ENCODE measurements around the gene LYPD5.

Gene LYPD5

DNA sequence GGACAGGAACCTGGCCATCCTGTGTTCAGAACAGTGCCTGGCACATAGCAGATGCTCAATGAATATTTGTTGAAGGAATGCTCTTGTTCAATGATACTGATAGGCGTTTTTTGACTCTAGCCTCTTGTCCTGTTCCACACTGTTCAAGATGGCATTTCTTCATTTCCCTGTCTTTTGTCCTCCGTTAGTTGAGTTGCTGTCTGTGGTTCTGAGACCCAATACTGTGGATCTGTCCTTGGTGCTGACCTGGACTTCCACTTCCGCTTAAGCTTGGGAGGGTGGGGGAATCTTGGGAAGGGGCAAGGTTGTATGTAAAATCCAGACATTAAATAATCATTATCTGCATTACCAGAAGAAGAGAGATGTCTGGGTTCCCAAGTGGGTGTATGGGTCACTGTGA, 13.2 kb downstream of the LYPD5 start:
- H3K9me3 Mint-ChIP-seq: no peaks in the 10 kb centered on the region
- no peak overlapping the region for H3K4me3 Mint-ChIP-seq
- H3K27me3 Mint-ChIP-seq (ENCODE audit: low read depth): peaks cover 29% of the 10 kb centered on the region
- no peak overlapping the region for H3K27ac Mint-ChIP-seq
- no peak for TF ChIP-seq CTCF (IDR thresholded peaks at IDR 0.05; ENCODE audit: unreplicated experiment in 3 of 3)
- no peaks in the 10 kb centered on the region for H3K4me1 Mint-ChIP-seq
- no peaks in the 10 kb centered on the region for H3K36me3 Mint-ChIP-seq (ENCODE audit: low read depth)

- peaks cover 18% of the 10 kb centered on the region for H3K27me3 Mint-ChIP-seq (ENCODE audit: low read depth)
- TF ChIP-seq CTCF (IDR thresholded peaks at IDR 0.05; ENCODE audit: unreplicated experiment in 3 of 3): no peak
- no peak overlapping the region for H3K4me3 Mint-ChIP-seq
- H3K9me3 Mint-ChIP-seq: no peaks in the 10 kb centered on the region
- H3K4me1 Mint-ChIP-seq: no peaks in the 10 kb centered on the region
- no peak overlapping the region for H3K27ac Mint-ChIP-seq
- no peaks in the 10 kb centered on the region for H3K36me3 Mint-ChIP-seq (ENCODE audit: low read depth)
Observed at GRCh38 chr19:43786665-43787064, 15.6 kb downstream of the LYPD5 start.

DNA sequence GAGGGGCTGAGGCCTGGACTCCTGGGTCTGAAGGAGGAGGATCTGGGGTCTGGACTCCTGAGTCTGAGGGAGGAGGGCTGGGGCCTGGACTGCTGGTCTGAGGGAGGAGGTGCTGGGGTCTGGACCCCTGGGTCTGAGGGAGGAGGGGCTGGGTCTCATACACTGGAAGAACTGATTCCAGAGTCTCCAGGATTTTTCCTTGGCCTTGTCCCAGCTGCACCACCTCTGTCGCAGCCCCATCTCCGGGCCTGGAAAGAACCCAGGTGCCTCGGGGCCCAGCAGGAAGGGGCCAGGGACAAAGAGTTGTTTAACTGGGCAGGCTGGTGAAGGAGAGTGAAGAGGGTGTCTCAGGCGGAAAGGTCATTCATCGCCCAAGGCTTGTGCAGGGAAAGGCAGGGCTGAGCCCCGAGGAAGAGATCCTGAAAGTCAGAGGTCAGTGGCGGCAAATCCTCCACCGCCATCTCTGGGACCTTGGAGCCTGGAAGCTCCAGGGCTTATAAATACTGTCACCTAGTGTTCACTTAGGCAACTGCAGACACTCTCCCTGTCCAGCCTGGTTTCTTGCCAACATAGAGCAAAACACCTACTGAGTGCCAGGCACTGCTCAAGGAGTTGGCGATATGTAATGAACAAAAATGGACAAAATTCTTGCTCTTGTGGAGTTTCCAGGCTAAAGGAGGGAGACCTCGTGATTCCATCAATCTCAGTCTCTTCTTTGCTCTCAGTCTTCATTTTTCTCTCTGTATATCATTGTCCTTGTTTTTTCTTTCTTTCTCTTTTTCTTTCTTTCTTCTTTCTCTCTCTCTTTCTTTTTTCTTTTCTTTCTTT, 17.1 kb downstream of the LYPD5 start:
- H3K27me3 Mint-ChIP-seq (ENCODE audit: low read depth): peaks cover 15% of the 10 kb centered on the region
- H3K36me3 Mint-ChIP-seq (ENCODE audit: low read depth): no peaks in the 10 kb centered on the region
- H3K27ac Mint-ChIP-seq: no peak overlapping the region
- no peaks in the 10 kb centered on the region for H3K9me3 Mint-ChIP-seq
- no peaks in the 10 kb centered on the region for H3K4me1 Mint-ChIP-seq
- TF ChIP-seq CTCF (IDR thresholded peaks at IDR 0.05; ENCODE audit: unreplicated experiment in 3 of 3): peak; percentile 95 to 98 (median 97)
- H3K4me3 Mint-ChIP-seq: no peak overlapping the region

- Mint-ChIP-seq H3K27me3 (ENCODE audit: low read depth) (peaks cover 8% of the 10 kb centered on the region), H3K27ac (no peak overlapping the region)
Observed at GRCh38 chr19:43784241-43784980, 17.8 kb downstream of the LYPD5 start.

GRCh38 chr19:43783636-43784035, 18.6 kb downstream of the LYPD5 start:
- no peak for TF ChIP-seq CTCF (IDR thresholded peaks at IDR 0.05; ENCODE audit: unreplicated experiment in 3 of 3)
- peaks cover 8% of the 10 kb centered on the region for H3K27me3 Mint-ChIP-seq (ENCODE audit: low read depth)
- H3K9me3 Mint-ChIP-seq: no peaks in the 10 kb centered on the region
- no peak overlapping the region for H3K4me3 Mint-ChIP-seq
- H3K36me3 Mint-ChIP-seq (ENCODE audit: low read depth): no peaks in the 10 kb centered on the region
- no peaks in the 10 kb centered on the region for H3K4me1 Mint-ChIP-seq
- H3K27ac Mint-ChIP-seq: no peak overlapping the region

More at GRCh38 chr19:43784241-43784980, 17.8 kb downstream of the LYPD5 start:
- Mint-ChIP-seq H3K36me3 (ENCODE audit: low read depth) (no peaks in the 10 kb centered on the region), H3K9me3 (no peaks in the 10 kb centered on the region), H3K4me1 (no peaks in the 10 kb centered on the region), H3K4me3 (no peak overlapping the region)
- TF ChIP-seq CTCF (IDR thresholded peaks at IDR 0.05; ENCODE audit: unreplicated experiment in 3 of 3): no peak
